ENCODE measurements around the gene ENOX1. TPM values are rescaled to one million over a fixed set of nuclear protein-coding genes. Genes with fewer than 3 reads are reported as not detected.
A peak's percentile ranks its signal among the peaks of the same experiment; 100 is the strongest.
"Not testable (repeated sequence)": the region's sequence is repeated elsewhere in the genome, so short reads cannot be mapped to it uniquely, and the experiment has no call there.

Gene ENOX1
- total RNA-seq, 1 donor from 2014 or later, result 9.7 TPM

GRCh38 chr13:43376596-43376995 lies 410.2 kb downstream of the ENOX1 start:
- no peak for DNase-seq

GRCh38 chr13:43375797-43376465 lies 410.8 kb downstream of the ENOX1 start:
- DNase-seq, result no peak

GRCh38 chr13:43374621-43375020 lies 412.2 kb downstream of the ENOX1 start:
- DNase-seq, result no peak

DNA sequence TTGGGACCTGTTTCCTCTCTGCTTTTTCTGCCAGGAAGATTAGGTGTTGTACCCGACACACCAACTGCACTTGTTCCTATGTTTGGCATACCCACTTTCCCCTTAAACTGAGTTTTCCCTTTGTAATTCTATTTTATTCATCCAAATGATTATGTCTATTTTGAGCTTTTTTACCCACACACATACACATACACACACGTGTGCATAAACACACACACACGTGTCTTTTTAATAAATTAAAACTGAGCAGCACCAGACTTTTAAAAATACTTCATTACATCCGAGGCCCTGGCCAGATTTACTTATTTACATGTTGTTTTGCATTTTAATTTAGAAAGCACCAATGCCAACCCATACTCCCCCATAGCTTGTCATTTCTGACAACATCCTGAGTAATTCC lies 413.4 kb downstream of the ENOX1 start:
- no peak for DNase-seq

DNA sequence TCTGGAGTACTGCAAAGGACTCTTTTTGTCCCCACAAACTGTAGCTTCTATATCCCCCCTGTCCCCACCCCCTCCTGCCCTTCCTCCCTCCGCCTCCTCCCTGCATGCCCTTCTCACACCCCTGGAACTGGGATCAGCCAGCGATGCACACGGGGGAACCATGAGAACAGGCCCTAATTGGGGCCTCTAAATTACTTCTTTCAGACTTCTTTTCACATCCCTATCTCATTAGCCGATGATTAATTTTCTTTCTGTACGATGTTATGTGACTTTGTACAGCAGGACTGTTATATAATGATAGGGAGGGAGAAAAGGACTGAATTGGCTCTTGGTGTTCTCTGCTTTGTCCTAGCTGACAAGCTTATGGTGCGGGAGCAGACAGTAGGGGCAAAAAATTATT lies 415.9 kb downstream of the ENOX1 start:
- DNase-seq, result no peak

DNA sequence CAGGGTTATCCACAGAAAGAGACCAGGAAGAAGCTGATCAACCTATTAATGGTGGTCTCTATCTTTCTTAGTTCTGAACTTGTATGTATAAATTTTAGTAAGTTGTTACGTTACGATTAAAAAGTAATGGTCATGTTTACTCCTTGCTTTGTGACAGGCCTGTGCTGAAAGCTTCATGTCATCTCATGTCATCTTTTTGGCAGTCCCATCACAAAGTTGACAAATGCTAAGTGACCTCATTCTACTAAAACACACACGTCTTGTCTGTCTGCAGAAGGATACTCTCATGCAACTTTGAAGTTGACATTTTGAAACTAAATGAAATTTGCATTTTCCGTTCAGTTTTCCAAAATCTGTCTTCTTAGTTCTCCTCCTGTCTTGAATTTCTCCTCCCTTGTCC lies 417.5 kb downstream of the ENOX1 start:
- no peak for DNase-seq

- DNase-seq, result no peak
Observed at GRCh38 chr13:43368003-43368402, 418.8 kb downstream of the ENOX1 start.

DNA sequence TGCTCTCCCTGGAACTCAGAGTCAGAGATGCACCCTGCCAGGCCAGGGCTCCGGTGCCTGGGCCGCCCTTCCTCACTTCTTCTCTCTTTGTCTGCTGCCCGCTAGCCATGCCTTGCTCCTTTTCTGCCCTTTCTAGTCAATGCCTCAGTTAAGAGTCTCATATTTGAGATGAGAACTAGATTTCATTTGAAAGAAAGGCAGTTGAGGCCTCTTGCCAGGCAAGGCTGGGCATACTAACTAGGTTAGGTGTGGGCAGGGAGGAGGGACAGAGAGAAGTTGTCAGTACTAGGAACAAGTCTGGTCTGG lies 421.8 kb downstream of the ENOX1 start:
- DNase-seq, result no peak

DNA sequence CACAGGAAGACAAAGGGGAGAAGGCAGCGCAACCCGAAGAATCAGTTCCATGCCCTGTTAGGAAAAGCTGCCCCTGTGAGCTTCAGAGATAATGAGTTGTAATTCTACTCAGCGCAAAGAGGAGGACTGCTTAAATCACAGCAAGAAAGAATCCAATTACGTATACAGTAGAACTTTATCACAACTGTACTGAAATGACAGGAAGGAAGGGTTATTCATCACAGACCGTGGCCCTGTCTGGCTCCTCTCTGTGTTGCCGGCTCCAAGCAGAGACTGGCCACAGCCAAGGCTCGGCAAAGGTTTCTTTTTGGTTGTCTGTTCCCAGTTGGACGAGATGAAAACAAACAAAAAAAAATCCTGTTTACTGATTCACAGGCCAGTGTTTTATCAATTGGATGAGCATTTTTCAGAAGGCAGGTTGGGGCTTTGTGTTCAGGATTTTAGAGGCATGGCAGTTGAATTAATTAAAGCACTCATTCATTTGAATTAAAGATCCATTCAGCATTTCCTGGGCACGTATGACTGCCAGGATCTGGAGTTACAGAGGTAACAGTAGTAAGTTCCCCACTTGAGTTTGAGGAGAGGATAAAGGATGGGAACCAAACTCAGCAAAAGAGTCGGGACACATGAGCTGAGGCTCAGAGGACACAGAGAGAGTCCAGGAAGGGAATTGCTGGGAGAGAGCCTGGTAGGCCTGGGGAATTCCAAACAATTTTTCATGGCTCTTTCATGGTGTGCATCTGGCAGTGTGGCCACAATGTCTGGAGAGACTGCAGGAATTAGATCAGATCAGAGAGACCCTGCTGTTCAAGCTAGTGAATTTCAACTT lies 422.3 kb downstream of the ENOX1 start:
- DNase-seq, result peak; percentile 44

GRCh38 chr13:43363156-43363953 lies 423.4 kb downstream of the ENOX1 start:
- peak; percentile 87 for DNase-seq

- DNase-seq, result no peak
Observed at GRCh38 chr13:43362556-43362955, 424.2 kb downstream of the ENOX1 start.

GRCh38 chr13:43360892-43361610 lies 425.7 kb downstream of the ENOX1 start:
- no peak for DNase-seq

DNA sequence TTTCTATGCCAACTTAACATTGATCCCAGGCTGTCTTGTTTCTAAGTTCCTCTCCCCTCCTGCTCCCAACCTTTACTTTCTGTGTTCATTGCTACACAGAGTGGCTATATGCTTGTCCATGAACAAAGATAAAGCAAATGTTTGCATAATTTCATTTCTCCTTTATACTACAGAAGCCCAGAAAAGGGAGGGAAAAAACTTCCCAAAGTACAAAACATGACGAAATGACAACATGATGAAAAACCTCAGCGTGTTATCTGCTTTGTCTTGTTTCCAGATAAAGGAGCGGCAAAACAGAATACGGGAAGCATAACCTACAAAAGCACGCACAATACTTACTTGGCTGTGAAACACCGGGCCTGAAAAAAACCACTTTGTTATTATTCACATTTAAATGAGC lies 426.6 kb downstream of the ENOX1 start:
- DNase-seq, result no peak

DNA sequence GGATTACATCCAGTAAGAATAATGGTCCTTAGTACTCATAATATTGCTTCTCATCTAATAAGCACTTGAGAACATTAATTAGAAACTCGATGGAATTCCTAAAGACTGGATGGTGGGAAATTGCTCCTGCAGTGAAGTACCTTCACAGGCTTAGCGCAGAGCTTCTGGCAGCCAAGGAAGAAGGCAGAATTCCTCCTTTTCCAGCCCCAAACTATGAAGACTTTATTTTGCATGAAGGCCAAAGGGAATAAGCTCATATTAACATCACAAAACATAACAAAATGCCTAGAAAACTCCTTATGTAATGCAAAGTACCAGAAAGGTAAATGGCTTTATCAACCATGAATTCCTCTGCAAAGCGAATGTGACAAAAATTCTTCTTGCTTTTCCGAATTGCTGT lies 427.2 kb downstream of the ENOX1 start:
- no peak for DNase-seq

- DNase-seq, result no peak
Observed at GRCh38 chr13:43357564-43357963, 429.2 kb downstream of the ENOX1 start.

GRCh38 chr13:43356567-43356966 lies 430.2 kb downstream of the ENOX1 start:
- no peak for DNase-seq

GRCh38 chr13:43355774-43356173 lies 431.0 kb downstream of the ENOX1 start:
- DNase-seq, result no peak

DNA sequence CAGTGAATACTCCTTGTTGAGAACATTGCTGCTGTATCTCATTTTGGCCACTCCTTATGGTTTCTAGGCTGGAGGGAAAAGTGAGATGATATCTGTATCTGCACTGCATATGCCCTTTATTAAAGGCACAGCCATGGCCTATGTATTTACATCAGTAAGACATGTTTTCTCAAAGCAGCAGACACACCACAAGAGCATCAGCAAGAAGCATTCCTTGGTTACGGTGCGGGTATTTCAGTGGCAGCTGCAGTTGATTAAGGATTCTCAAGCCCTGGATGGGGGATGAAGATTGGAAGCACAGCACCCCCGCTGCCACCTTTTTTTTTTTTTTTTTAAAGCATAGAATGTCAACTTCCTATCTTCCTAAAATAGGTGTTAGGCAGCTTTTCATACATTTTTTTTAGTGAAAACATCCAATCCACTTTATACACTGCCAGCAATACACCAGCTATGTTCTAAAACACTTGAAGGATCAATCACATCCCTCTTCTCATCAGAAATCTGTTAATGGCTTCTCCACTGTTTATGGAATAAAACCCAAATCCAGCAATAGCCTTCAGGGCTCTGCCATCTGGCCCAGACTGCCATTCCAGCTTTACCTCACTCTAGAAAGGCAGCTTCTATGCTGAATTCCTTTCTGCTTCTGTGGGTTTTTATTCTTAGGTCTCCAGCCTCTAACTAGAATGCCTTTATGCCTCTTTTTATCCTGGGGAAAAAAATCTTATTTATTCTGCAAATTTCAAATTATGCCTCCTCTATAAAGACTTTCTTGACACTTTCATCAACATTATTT lies 432.4 kb downstream of the ENOX1 start:
- no peak for DNase-seq

DNA sequence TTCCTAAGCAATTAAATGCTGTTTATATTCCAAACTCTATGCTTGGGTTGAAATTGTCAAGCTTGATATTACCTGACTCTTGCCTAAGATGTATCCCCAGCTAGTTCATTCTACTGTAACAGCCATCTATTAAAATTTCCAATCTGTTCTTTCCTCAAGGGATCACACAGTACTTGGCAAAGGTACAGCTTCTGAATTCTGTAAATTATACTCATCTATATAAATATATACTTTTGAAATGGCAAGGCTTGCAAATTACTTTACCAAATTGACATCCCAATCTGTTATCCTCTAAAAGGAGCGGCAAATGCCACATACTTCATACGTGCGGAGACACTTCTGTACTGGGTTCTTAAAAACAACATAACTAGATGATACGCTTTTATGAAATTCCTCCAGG lies 433.1 kb downstream of the ENOX1 start:
- DNase-seq, result no peak

GRCh38 chr13:43351612-43352011 lies 435.2 kb downstream of the ENOX1 start:
- DNase-seq, result not testable (repeated sequence)

DNA sequence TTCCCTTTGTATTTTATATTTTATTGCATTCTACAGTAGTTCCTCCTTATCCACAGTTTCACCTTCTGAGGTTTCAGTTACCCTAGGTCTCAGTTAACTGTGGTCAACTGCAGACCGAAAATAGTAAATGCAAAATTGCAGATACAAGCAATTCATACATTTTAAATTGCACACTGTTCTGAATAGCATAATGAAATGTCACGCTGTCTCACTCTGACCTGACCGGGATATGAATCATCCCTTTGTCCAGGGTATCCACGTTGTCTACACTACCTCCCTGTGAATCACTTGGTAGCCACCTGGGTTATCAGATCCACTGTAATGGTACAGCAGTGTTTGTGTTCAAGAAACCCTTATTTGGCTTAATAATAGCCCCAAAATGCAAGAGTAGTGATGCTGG lies 438.4 kb downstream of the ENOX1 start:
- no peak for DNase-seq

DNA sequence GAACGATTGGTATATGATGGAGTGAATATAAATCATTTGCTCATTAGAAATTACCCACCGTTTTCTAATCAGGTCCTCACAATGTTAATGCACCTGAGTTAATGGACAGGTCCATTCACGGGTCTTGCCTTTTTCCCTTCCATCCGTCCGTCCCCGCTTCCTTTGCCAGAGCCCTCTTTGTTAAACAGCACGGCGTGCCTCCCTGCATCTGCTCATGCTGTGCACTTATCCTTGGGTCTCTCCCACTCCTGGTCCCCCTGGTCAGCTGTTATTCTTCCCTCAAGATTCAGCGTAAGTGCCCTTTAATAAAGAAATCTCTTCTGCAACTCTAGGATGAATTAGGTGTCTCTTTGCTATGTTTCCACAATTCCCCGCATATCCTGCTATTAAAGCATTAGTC lies 438.9 kb downstream of the ENOX1 start:
- DNase-seq, result no peak

Measured in skin of body (tissue), 2 donors.